Subcutaneous abdominal adipose tissue (tissue), 5 donors: ENCODE results near the gene IL23R.

Source experiments
- H3K27ac ChIP-seq: one replicate; pipeline ENCODE4 v1.7.0; 2013; ENCODE audit warnings: low read depth, mild to moderate bottlenecking, inconsistent platforms, low read length, moderate library complexity
- H3K27me3 ChIP-seq, 5 donors: one replicate each; pipeline ENCODE4 v1.7.0; 2013; ENCODE audit warnings: low read length in 5 of 5, inconsistent platforms in 1 of 5; ENCODE audit not compliant: control insufficient read depth in 5 of 5, insufficient read depth in 4 of 5
- H3K36me3 ChIP-seq, 5 donors: one replicate each; pipeline ENCODE4 v1.7.0; 2013; ENCODE audit warnings: low read length in 5 of 5; ENCODE audit not compliant: control insufficient read depth in 5 of 5, insufficient read depth in 5 of 5
- H3K4me1 ChIP-seq, 5 donors: one replicate each; pipeline ENCODE4 v1.7.0; 2013; ENCODE audit warnings: low read length in 5 of 5, mild to moderate bottlenecking in 3 of 5, moderate library complexity in 1 of 5; ENCODE audit not compliant: control insufficient read depth in 5 of 5, insufficient read depth in 5 of 5
- H3K4me3 ChIP-seq, 5 donors: one replicate each; pipeline ENCODE4 v1.7.0; 2013; ENCODE audit warnings: low read length in 5 of 5, low read depth in 1 of 5
- H3K9ac ChIP-seq, 5 donors: one replicate each; pipeline ENCODE4 v1.7.0; 2013; ENCODE audit warnings: low read length in 5 of 5, mild to moderate bottlenecking in 4 of 5, moderate library complexity in 3 of 5
- H3K9me3 ChIP-seq, 5 donors: one replicate each; pipeline ENCODE4 v1.7.0; 2013; ENCODE audit warnings: low read length in 5 of 5; ENCODE audit not compliant: control insufficient read depth in 5 of 5
- donor health status: healthy.
- donor health status: healthy.
- donor health status: healthy.
- donor health status: healthy.
- donor health status: healthy.

Gene IL23R

GRCh38 chr1:67169932-67170331 is 3.7 kb downstream of the IL23R start:
- Histone ChIP-seq H3K36me3 (no peaks in the 10 kb centered on the region), H3K27ac (no peak overlapping the region), H3K9me3 (peaks cover 0 to 4% (median 0%) of the 10 kb centered on the region in 5 donors), H3K27me3 (no peaks in the 10 kb centered on the region), H3K4me3 (no peak overlapping the region), H3K4me1 (no peaks in the 10 kb centered on the region), H3K9ac (no peak overlapping the region)

- H3K27me3 ChIP-seq, result no peaks in the 10 kb centered on the region
- H3K9ac ChIP-seq, result no peak overlapping the region
- no peaks in the 10 kb centered on the region for H3K36me3 ChIP-seq
- no peaks in the 10 kb centered on the region for H3K4me1 ChIP-seq
- H3K9me3 ChIP-seq, result no peaks in the 10 kb centered on the region
- H3K27ac ChIP-seq, result no peak overlapping the region
- no peak overlapping the region for H3K4me3 ChIP-seq
Observed at GRCh38 chr1:67170751-67171573, 4.7 kb downstream of the IL23R start.

DNA sequence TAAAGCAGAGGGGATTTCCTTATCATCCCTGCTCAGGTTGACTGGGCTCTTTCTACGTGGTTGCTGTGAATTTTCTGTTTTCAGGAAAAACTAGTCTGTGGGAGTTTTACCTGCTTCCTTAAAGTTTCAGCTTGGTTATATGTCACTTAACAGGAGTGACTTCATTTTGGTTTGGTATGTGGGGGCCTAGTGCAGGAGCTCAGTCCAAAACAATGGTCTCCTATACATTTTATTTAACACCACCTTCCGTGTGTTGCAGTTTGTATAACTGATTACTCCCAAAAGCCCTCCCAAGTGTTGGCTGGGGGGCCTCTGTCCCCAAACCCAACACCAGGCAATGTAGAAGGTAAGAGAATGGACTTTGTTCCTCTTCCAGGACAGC is 5.3 kb downstream of the IL23R start:
- H3K9me3 ChIP-seq, result no peaks in the 10 kb centered on the region
- no peaks in the 10 kb centered on the region for H3K36me3 ChIP-seq
- H3K27ac ChIP-seq, result no peak overlapping the region
- no peaks in the 10 kb centered on the region for H3K27me3 ChIP-seq
- no peak overlapping the region for H3K4me3 ChIP-seq
- no peaks in the 10 kb centered on the region for H3K4me1 ChIP-seq
- H3K9ac ChIP-seq, result no peak overlapping the region

DNA sequence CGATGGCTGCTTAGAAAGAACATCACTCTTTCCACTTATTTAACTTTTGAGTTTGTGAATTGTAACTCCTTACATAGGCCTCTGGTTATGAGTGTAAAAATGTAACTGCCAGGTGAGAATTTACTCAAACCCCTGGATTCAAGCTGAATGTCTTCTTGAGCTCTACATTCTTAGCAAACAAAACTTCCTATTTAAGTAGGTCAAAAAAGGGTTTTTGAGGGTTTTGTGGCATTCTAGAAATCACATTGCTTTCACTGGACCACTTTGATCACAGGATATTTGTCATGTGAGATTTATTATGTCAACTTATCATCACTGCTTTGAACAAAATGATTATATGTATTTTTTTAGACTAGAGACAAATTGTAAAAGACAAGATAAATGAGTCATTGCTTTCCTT is 5.7 kb downstream of the IL23R start:
- no peak overlapping the region for H3K27ac ChIP-seq

DNA sequence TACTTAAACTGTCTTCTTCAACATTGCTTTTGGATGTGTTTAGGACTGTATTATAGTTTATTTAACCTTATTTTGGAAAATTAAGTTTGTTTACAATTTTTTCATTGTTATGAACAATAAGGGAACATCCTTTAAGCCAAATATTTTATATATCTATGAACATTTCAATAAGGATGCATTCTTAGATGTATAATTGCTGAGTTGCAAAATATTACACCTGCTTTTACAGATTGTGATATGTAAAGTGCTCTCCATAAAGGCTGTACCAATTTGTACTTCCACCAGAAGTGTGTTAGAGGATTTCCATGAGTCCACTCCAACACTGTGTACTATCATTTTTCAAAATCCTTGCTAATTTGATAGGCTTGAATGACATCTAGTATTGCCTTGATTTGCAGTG is 7.7 kb downstream of the IL23R start:
- Histone ChIP-seq H3K27ac (no peak overlapping the region), H3K9ac (no peak overlapping the region), H3K9me3 (no peaks in the 10 kb centered on the region), H3K36me3 (no peaks in the 10 kb centered on the region), H3K4me1 (no peaks in the 10 kb centered on the region), H3K27me3 (no peaks in the 10 kb centered on the region), H3K4me3 (no peak overlapping the region)

More for the DNA sequence above, 5.7 kb downstream of the IL23R start:
- Histone ChIP-seq H3K4me3 (no peak overlapping the region), H3K27me3 (no peaks in the 10 kb centered on the region), H3K36me3 (no peaks in the 10 kb centered on the region), H3K9ac (no peak overlapping the region), H3K9me3 (no peaks in the 10 kb centered on the region), H3K4me1 (no peaks in the 10 kb centered on the region)

GRCh38 chr1:67174716-67175284 is 8.5 kb downstream of the IL23R start:
- H3K27me3 ChIP-seq, result no peaks in the 10 kb centered on the region
- H3K4me3 ChIP-seq, result no peak overlapping the region
- H3K9ac ChIP-seq, result no peak overlapping the region
- H3K4me1 ChIP-seq, result no peaks in the 10 kb centered on the region
- H3K9me3 ChIP-seq, result no peaks in the 10 kb centered on the region
- no peak overlapping the region for H3K27ac ChIP-seq
- H3K36me3 ChIP-seq, result no peaks in the 10 kb centered on the region

DNA sequence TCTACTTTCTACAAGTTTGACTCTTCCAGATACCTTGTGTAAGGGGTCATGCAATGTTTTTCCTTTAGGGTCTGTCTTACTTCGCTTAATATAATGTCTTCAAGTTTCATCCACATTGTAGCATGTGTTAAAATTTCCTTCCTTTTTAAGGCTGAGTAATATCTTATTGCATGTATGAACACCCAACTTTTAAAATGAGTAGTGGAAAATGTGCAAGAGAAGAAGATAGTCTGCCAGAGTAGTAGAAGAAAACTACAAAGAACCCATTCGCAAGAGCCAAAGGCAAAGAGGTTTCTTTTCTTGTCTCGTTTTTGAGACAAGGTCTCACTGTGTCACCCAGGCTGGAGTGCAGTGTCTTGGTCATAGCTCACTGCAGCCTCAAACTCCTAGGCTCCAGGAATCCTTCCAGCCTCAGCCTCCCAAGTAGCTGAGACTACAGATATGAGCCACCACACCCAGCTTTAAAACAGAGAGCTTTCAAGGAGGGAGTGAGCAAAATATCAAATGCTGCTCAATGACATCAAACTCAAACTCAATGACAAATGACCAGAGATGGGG is 9.4 kb downstream of the IL23R start:
- H3K9me3 ChIP-seq, result no peaks in the 10 kb centered on the region
- no peak overlapping the region for H3K27ac ChIP-seq
- H3K36me3 ChIP-seq, result no peaks in the 10 kb centered on the region
- no peaks in the 10 kb centered on the region for H3K27me3 ChIP-seq
- H3K4me1 ChIP-seq, result no peaks in the 10 kb centered on the region
- H3K4me3 ChIP-seq, result no peak overlapping the region
- no peak overlapping the region for H3K9ac ChIP-seq

- no peak overlapping the region for H3K27ac ChIP-seq
- H3K9ac ChIP-seq, result no peak overlapping the region
- no peaks in the 10 kb centered on the region for H3K36me3 ChIP-seq
- H3K4me3 ChIP-seq, result no peak overlapping the region
- no peaks in the 10 kb centered on the region for H3K27me3 ChIP-seq
- H3K4me1 ChIP-seq, result no peaks in the 10 kb centered on the region
- H3K9me3 ChIP-seq, result no peaks in the 10 kb centered on the region
Observed at GRCh38 chr1:67184838-67185421, 18.7 kb downstream of the IL23R start.

DNA sequence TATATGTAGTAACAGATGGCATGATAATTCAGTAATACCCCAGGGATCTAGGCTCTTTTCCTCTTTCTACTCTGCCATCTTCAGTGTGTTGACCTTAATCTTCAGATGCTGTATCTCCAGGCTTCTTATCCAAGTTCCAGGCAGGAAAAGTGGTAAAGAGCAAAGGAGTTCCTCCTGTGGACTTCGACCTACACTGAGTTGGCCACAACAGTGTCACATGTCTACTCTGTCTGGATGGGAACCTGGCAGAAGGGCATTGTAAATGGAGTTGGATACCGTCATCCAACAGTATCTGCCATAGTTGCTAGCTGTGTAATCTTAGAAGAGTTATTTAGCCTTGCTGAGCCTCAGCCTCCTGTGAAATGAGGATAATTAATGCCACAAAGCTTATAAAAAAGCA is 21.9 kb downstream of the IL23R start:
- no peaks in the 10 kb centered on the region for H3K9me3 ChIP-seq
- H3K4me1 ChIP-seq, result no peaks in the 10 kb centered on the region
- H3K4me3 ChIP-seq, result no peak overlapping the region
- H3K27me3 ChIP-seq, result no peaks in the 10 kb centered on the region
- H3K9ac ChIP-seq, result no peak overlapping the region
- H3K36me3 ChIP-seq, result no peaks in the 10 kb centered on the region
- no peak overlapping the region for H3K27ac ChIP-seq

DNA sequence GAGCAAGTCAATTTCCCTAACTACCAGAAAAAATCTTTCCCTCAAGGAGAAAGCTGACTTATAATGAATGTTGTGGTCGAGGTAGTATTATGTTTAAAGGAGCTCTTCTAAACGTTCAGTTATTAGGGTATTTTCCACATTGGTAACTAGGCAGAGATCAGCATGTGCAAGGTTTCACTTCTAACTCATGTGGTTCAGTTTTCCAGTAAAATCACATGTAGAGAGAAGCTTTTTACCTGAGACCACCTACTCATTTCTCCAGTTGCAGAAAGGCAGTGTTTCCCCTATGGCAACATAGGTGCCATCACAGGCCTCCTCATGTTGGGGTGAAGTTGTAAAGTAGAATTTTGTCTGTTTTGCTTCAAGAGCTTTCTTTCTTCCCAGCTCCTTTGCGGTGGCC is 23.7 kb downstream of the IL23R start:
- Histone ChIP-seq H3K36me3 (no peaks in the 10 kb centered on the region), H3K4me3 (no peak overlapping the region), H3K9ac (no peak overlapping the region), H3K27ac (no peak overlapping the region), H3K9me3 (no peaks in the 10 kb centered on the region), H3K4me1 (no peaks in the 10 kb centered on the region), H3K27me3 (no peaks in the 10 kb centered on the region)
